Right kidney (tissue), 1 donor: ENCODE data around the gene HPS4.

Source experiments
- DNase-seq: peaks from one replicate; pipeline ENCODE4 v3.0.0-alpha.2; 2016

The HPS4 gene

GRCh38 chr22:26470807-26471206 is 12.8 kb downstream of the HPS4 start:
- no peak for DNase-seq

GRCh38 chr22:26466196-26466595 is 17.4 kb downstream of the HPS4 start:
- no peak for DNase-seq

GRCh38 chr22:26464312-26464711 is 19.3 kb downstream of the HPS4 start:
- no peak for DNase-seq

- no peak for DNase-seq
Measured at GRCh38 chr22:26463688-26464087, 19.9 kb downstream of the HPS4 start.

GRCh38 chr22:26463101-26463661 is 20.4 kb downstream of the HPS4 start:
- DNase-seq = peak; percentile 61

- no peak for DNase-seq
Measured at GRCh38 chr22:26462641-26463040, 20.9 kb downstream of the HPS4 start.

GRCh38 chr22:26462051-26462450 is 21.5 kb downstream of the HPS4 start:
- no peak for DNase-seq

- DNase-seq = peak; percentile 39
Measured at GRCh38 chr22:26461188-26461810, 22.3 kb downstream of the HPS4 start.

GRCh38 chr22:26460202-26460601 is 23.4 kb downstream of the HPS4 start:
- DNase-seq = no peak

GRCh38 chr22:26457661-26458272 is 25.8 kb downstream of the HPS4 start:
- no peak for DNase-seq

- no peak for DNase-seq
Measured at GRCh38 chr22:26453812-26454500, 29.6 kb downstream of the HPS4 start.

- DNase-seq = no peak
Measured at GRCh38 chr22:26453216-26453615, 30.4 kb downstream of the HPS4 start.

- no peak for DNase-seq
Measured at GRCh38 chr22:26452236-26453016, 31.2 kb downstream of the HPS4 start.

- DNase-seq = no peak
Measured at GRCh38 chr22:26450453-26451185, 33.0 kb downstream of the HPS4 start.

- no peak for DNase-seq
Measured at GRCh38 chr22:26448941-26449340, 34.6 kb downstream of the HPS4 start.

- DNase-seq = no peak
Measured at GRCh38 chr22:26448334-26448733, 35.2 kb downstream of the HPS4 start.

GRCh38 chr22:26447584-26448329 is 35.8 kb downstream of the HPS4 start:
- no peak for DNase-seq

GRCh38 chr22:26446808-26447515 is 36.6 kb downstream of the HPS4 start:
- no peak for DNase-seq

- no peak for DNase-seq
Measured at GRCh38 chr22:26445577-26446275, 37.9 kb downstream of the HPS4 start.

GRCh38 chr22:26444777-26445176 is 38.8 kb downstream of the HPS4 start:
- DNase-seq = no peak
